RPMI7951 (cell line): Measurements from ENCODE around the gene FNBP1. TPM values are rescaled to one million over a fixed set of nuclear protein-coding genes. Genes with fewer than 3 reads are reported as not detected.
"Not testable (repeated sequence)": the region's sequence is repeated elsewhere in the genome, so short reads cannot be mapped to it uniquely, and the experiment has no call there.

Experiments
- DNase-seq: peaks from one replicate; pipeline ENCODE4 v3.0.0-alpha.2; 2012; ENCODE audit warnings: low read depth
- total RNA-seq: library from RNA; depleted of rRNA; stranded (reverse); fragments of >200 nt; shearing (Covaris generic); gene quantifications from 2 replicates; pipeline ENCODE4 v1.2.3, GENCODE V29; 2014

The FNBP1 gene
- total RNA-seq, 1 experiment from 2014 or later, result 20.1 TPM

- DNase-seq, result peak; percentile 22
These were observed 47.4 kb downstream of the FNBP1 start for GRCh38 chr9:129995409-129996160.

- no peak for DNase-seq
These were observed 48.1 kb downstream of the FNBP1 start for GRCh38 chr9:129994882-129995281.

GRCh38 chr9:129991139-129991538 is 51.9 kb downstream of the FNBP1 start:
- DNase-seq, result not testable (repeated sequence)

GRCh38 chr9:129990269-129991010 is 52.5 kb downstream of the FNBP1 start:
- no peak for DNase-seq

- peak; percentile 67 for DNase-seq
These were observed 53.2 kb downstream of the FNBP1 start for GRCh38 chr9:129989740-129990139.

GRCh38 chr9:129989362-129989708 is 53.7 kb downstream of the FNBP1 start:
- DNase-seq, result no peak

- no peak for DNase-seq
These were observed 54.2 kb downstream of the FNBP1 start for GRCh38 chr9:129988607-129989361.

- no peak for DNase-seq
These were observed 55.0 kb downstream of the FNBP1 start for GRCh38 chr9:129987941-129988340.

- DNase-seq, result no peak
These were observed 55.9 kb downstream of the FNBP1 start for GRCh38 chr9:129987047-129987446.

- not testable (repeated sequence) for DNase-seq
These were observed 58.4 kb downstream of the FNBP1 start for GRCh38 chr9:129984589-129984988.

- no peak for DNase-seq
These were observed 59.1 kb downstream of the FNBP1 start for GRCh38 chr9:129983891-129984290.

- DNase-seq, result no peak
These were observed 61.6 kb downstream of the FNBP1 start for GRCh38 chr9:129981180-129981907.

- DNase-seq, result not testable (repeated sequence)
These were observed 62.8 kb downstream of the FNBP1 start for GRCh38 chr9:129980224-129980623.

- no peak for DNase-seq
These were observed 63.8 kb downstream of the FNBP1 start for GRCh38 chr9:129979071-129979745.

- no peak for DNase-seq
These were observed 70.2 kb downstream of the FNBP1 start for GRCh38 chr9:129972816-129973215.

- DNase-seq, result peak; percentile 69
These were observed 74.1 kb downstream of the FNBP1 start for GRCh38 chr9:129968690-129969485.

GRCh38 chr9:129964901-129965734 is 77.9 kb downstream of the FNBP1 start:
- peak; percentile 26 for DNase-seq

- DNase-seq, result peak; percentile 71
These were observed 79.9 kb downstream of the FNBP1 start for GRCh38 chr9:129962889-129963703.

- DNase-seq, result peak; percentile 11
These were observed 80.5 kb downstream of the FNBP1 start for GRCh38 chr9:129962451-129962864.
